CD14-positive monocyte (primary cell): ENCODE measurements around the gene C10orf95. TPM values are rescaled to one million over a fixed set of nuclear protein-coding genes. Genes with fewer than 3 reads are reported as not detected.

ENCODE experiments used
- DNase-seq, 3 donors: peaks; one replicate each; pipeline ENCODE4 v3.0.0-alpha.2; 2011 to 2022
- H2AFZ ChIP-seq: 2 replicates; pipeline ENCODE4 v1.6.0; 2012; ENCODE audit warnings: mild to moderate bottlenecking, low read depth, low read length, inconsistent platforms; ENCODE audit not compliant: insufficient read depth, poor library complexity, severe bottlenecking
- H3K27ac ChIP-seq, 2 donors: 1 replicate in 1 of 2; 2 replicates in 1 of 2; pipeline ENCODE4 v1.5.1; 2012 to 2013; ENCODE audit warnings: low read length in 2 of 2, control low read depth in 1 of 2, inconsistent platforms in 1 of 2, low read depth in 1 of 2, mild to moderate bottlenecking in 1 of 2
- H3K27me3 ChIP-seq, 2 donors: one replicate each; pipeline versions ENCODE4 v1.6.0 to v1.6.1; 2011 to 2013; ENCODE audit warnings: low read length in 2 of 2; ENCODE audit not compliant: control insufficient read depth in 2 of 2, insufficient read depth in 2 of 2
- H3K36me3 ChIP-seq, 2 donors: replicated peaks in 1 of 2; 1 replicate in 1 of 2; 2 replicates in 1 of 2; pipeline versions ENCODE4 v1.5.1 to v1.6.1; 2012 to 2013; ENCODE audit warnings: low read length in 2 of 2, control low read depth in 1 of 2, inconsistent platforms in 1 of 2, mild to moderate bottlenecking in 1 of 2; ENCODE audit not compliant: insufficient read depth in 2 of 2, control insufficient read depth in 1 of 2
- H3K4me1 ChIP-seq, 2 donors: 1 replicate in 1 of 2; 2 replicates in 1 of 2; pipeline versions ENCODE4 v1.5.1 to v1.6.1; 2012 to 2013; ENCODE audit warnings: low read length in 2 of 2, control low read depth in 1 of 2, inconsistent platforms in 1 of 2, mild to moderate bottlenecking in 1 of 2, moderate library complexity in 1 of 2; ENCODE audit not compliant: insufficient read depth in 2 of 2, control insufficient read depth in 1 of 2
- H3K4me2 ChIP-seq: replicated peaks from 2 replicates; pipeline ENCODE3; 2012; ENCODE audit warnings: low read length, moderate library complexity, mild to moderate bottlenecking; ENCODE audit not compliant: poor library complexity, severe bottlenecking; ENCODE audit errors: extremely low read depth
- H3K4me3 ChIP-seq, 3 experiments: fragments of 200-600 bp in 1 of 3; sonication (generic) in 1 of 3; replicated peaks in 1 of 3; 1 replicate in 2 of 3; 2 replicates in 1 of 3; pipeline ENCODE4 v1.5.1; 2011 to 2013; ENCODE audit warnings: low read length in 3 of 3, mild to moderate bottlenecking in 3 of 3, control low read depth in 2 of 3, low read depth in 2 of 3, inconsistent platforms in 1 of 3, moderate library complexity in 1 of 3
- H3K79me2 ChIP-seq: 2 replicates; pipeline ENCODE4 v1.6.0; 2012; ENCODE audit warnings: mild to moderate bottlenecking, control low read depth, inconsistent platforms, low read length, moderate library complexity; ENCODE audit not compliant: insufficient read depth
- H3K9ac ChIP-seq: 2 replicates; pipeline ENCODE4 v1.6.0; 2017; ENCODE audit warnings: low read length, mild to moderate bottlenecking; ENCODE audit not compliant: insufficient read depth, poor library complexity, severe bottlenecking
- H3K9me3 ChIP-seq, 2 donors: replicated peaks in 1 of 2; 1 replicate in 1 of 2; 2 replicates in 1 of 2; pipeline versions ENCODE4 v1.5.1 to v1.6.1; 2012 to 2013; ENCODE audit warnings: low read length in 2 of 2, control low read depth in 1 of 2; ENCODE audit not compliant: control insufficient read depth in 1 of 2, insufficient read depth in 1 of 2
- H4K20me1 ChIP-seq: 2 replicates; pipeline ENCODE4 v1.6.0; 2012; ENCODE audit warnings: mild to moderate bottlenecking, low read length, control low read depth, moderate library complexity; ENCODE audit not compliant: insufficient read depth
- H3K27ac Mint-ChIP-seq, 7 donors: one replicate each; pipeline ENCODE4 v1.8.0; 2020; ENCODE audit warnings: mild to moderate bottlenecking in 7 of 7, mixed read lengths in 7 of 7, moderate library complexity in 6 of 7, inconsistent platforms in 2 of 7
- H3K27me3 Mint-ChIP-seq, 3 donors: one replicate each; pipeline ENCODE4 v1.8.0; 2021 to 2022; ENCODE audit warnings: low read depth in 3 of 3, mild to moderate bottlenecking in 3 of 3, mixed read lengths in 3 of 3, moderate library complexity in 3 of 3, inconsistent platforms in 1 of 3
- H3K36me3 Mint-ChIP-seq, 2 donors: one replicate each; pipeline ENCODE4 v1.8.0; 2020; ENCODE audit warnings: mixed read lengths in 2 of 2, inconsistent platforms in 1 of 2, mild to moderate bottlenecking in 1 of 2
- H3K4me1 Mint-ChIP-seq: one replicate; pipeline ENCODE4 v1.8.0; 2020; ENCODE audit warnings: mild to moderate bottlenecking, mixed read lengths
- H3K4me3 Mint-ChIP-seq, 2 donors: one replicate each; pipeline ENCODE4 v1.8.0; 2020; ENCODE audit warnings: mild to moderate bottlenecking in 2 of 2, mixed read lengths in 2 of 2, moderate library complexity in 1 of 2
- H3K9me3 Mint-ChIP-seq, 7 donors: one replicate each; pipeline ENCODE4 v1.8.0; 2020 to 2022; ENCODE audit warnings: mixed read lengths in 7 of 7, mild to moderate bottlenecking in 6 of 7, moderate library complexity in 6 of 7, inconsistent platforms in 2 of 7
- WGBS: methylation state at CpG from one replicate; pipeline ENCODE4 v1.1.5; 2013; ENCODE audit warnings: missing lambda C conversion rate; ENCODE audit not compliant: insufficient coverage; 5-methylcytosine and 5-hydroxymethylcytosine counted together
- intact Hi-C, 2 donors: fragments of 100-400 bp; cut with micrococcal nuclease; formaldehyde crosslinking; loops; one replicate each; pipeline versions ENCODE4 v1.15.0 to v1.15.1; 2023
- polyA plus RNA-seq, 3 donors: library from polyadenylated mRNA; depleted of rRNA in 1 of 3; unstranded in 2 of 3; stranded (reverse) in 1 of 3; fragments of 300-500 nt in 2 of 3; fragments of >200 nt in 1 of 3; fragmentation: Illumina TruSeq in 2 of 3; gene quantifications; 1 replicate in 2 of 3; 2 replicates in 1 of 3; pipeline ENCODE4 v1.2.3, GENCODE V29; 2012 to 2021
- TF ChIP-seq, protein P1 (sequence below): fragments of 200-600 bp; IDR thresholded peaks from one replicate; pipeline ENCODE4 v1.8.0; 2022; ENCODE audit warnings: antibody characterized with exemption, mild to moderate bottlenecking

C10orf95 gene
- polyA plus RNA-seq, 3 donors = 0.27 TPM; not detected in 2

DNA sequence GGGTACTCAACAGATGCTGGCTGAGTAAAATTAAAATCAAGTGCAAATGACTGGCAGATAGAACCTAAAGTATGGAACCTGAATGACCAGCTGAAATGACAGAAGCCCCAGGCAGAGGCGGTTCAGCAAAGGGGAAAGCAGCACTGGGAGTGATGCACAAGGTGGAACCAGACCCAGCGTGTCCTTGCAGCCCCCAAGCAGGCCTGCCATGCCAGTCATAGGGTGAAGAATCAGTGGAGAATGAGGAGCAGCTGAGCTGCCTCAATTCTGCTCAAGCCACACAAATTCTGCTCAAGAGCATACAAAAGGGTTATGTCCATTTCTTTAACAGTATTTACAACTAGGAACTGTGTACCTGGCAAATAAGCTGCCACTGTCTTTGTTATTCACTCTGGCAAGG, 42.4 kb upstream of the C10orf95 start:
- intact Hi-C loops = no loop called here
- no peak overlapping the region for H3K4me3 ChIP-seq
- H3K27me3 ChIP-seq = no peaks in the 10 kb centered on the region
- no peak overlapping the region for H3K27ac ChIP-seq
- Mint-ChIP-seq H3K4me3 (no peak overlapping the region), H3K27ac (no peak overlapping the region), H3K4me1 (peaks cover 10% of the 10 kb centered on the region), H3K36me3 (peaks cover 29 to 77% of the 10 kb centered on the region in 2 donors), H3K9me3 (no peaks in the 10 kb centered on the region), H3K27me3 (no peaks in the 10 kb centered on the region)
- peaks cover 94% of the 10 kb centered on the region for H4K20me1 ChIP-seq
- H3K4me1 ChIP-seq = no peaks in the 10 kb centered on the region
- WGBS = 100% methylated on average over 1 of the region's 2 CpGs
- no peaks in the 10 kb centered on the region for H3K9me3 ChIP-seq
- no peak for DNase-seq
- no peak overlapping the region for H2AFZ ChIP-seq
- peaks cover 84% of the 10 kb centered on the region for H3K79me2 ChIP-seq
- no peak overlapping the region for H3K4me2 ChIP-seq
- H3K36me3 ChIP-seq = peaks cover 20 to 71% of the 10 kb centered on the region in 2 donors
- no peak overlapping the region for H3K9ac ChIP-seq
- TF ChIP-seq, protein P1, sequence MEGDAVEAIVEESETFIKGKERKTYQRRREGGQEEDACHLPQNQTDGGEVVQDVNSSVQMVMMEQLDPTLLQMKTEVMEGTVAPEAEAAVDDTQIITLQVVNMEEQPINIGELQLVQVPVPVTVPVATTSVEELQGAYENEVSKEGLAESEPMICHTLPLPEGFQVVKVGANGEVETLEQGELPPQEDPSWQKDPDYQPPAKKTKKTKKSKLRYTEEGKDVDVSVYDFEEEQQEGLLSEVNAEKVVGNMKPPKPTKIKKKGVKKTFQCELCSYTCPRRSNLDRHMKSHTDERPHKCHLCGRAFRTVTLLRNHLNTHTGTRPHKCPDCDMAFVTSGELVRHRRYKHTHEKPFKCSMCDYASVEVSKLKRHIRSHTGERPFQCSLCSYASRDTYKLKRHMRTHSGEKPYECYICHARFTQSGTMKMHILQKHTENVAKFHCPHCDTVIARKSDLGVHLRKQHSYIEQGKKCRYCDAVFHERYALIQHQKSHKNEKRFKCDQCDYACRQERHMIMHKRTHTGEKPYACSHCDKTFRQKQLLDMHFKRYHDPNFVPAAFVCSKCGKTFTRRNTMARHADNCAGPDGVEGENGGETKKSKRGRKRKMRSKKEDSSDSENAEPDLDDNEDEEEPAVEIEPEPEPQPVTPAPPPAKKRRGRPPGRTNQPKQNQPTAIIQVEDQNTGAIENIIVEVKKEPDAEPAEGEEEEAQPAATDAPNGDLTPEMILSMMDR = no peak

DNA sequence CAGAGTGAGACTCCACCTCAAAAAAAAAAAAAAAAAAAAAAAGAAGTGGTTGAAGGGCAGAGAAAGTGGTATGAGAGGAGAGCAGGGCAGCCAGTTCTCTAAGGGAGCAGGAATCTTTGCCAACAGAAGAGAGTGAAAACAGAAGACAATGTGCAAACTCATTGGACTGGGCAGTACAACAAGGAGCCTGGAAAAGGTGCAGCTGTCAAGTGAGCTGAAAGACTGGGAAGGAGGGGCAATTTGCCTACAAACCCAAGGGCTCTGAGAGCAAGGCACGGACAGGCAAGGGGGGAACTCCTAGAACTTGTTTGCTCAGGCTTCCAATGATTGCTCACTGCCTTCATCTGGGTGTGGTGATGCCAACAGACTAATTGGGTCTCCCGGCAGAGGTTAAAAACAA, 41.6 kb upstream of the C10orf95 start:
- Histone ChIP-seq H4K20me1 (peaks cover 94% of the 10 kb centered on the region), H3K4me1 (no peaks in the 10 kb centered on the region), H3K79me2 (peaks cover 76% of the 10 kb centered on the region), H2AFZ (no peak overlapping the region), H3K4me2 (no peak overlapping the region), H3K36me3 (peaks cover 27 to 73% of the 10 kb centered on the region in 2 donors), H3K9me3 (no peaks in the 10 kb centered on the region), H3K4me3 (no peak overlapping the region), H3K27me3 (no peaks in the 10 kb centered on the region), H3K9ac (no peak overlapping the region), H3K27ac (peak overlapping the region in 1 of 2 donors; percentile 18)
- intact Hi-C loops = no loop called here
- Mint-ChIP-seq H3K36me3 (peaks cover 36 to 81% of the 10 kb centered on the region in 2 donors), H3K4me3 (no peak overlapping the region), H3K9me3 (peaks cover 0 to 2% (median 0%) of the 10 kb centered on the region in 7 donors), H3K27ac (peak overlapping the region in 4 of 7 donors; percentile 28 to 75 (median 42)), H3K27me3 (no peaks in the 10 kb centered on the region), H3K4me1 (peaks cover 7% of the 10 kb centered on the region)
- DNase-seq = no peak
- TF ChIP-seq, protein P1 = no peak
- WGBS = 49% methylated on average over 2 of the region's 2 CpGs
